Brain microvascular endothelial cell (primary cell): ENCODE measurements around the gene PDGFC.

ENCODE experiments used
- DNase-seq: peaks from one replicate; pipeline ENCODE4 v3.0.0-alpha.2; 2020
- H3K27ac ChIP-seq: fragments of 250-450 bp; sonication (Bioruptor Pico); 2 replicates; pipeline ENCODE4 v1.5.1; 2020; ENCODE audit warnings: mild to moderate bottlenecking, moderate library complexity
- H3K27me3 ChIP-seq: fragments of 250-450 bp; sonication (Bioruptor Pico); replicated peaks from 2 replicates; pipeline ENCODE4 v1.5.1; 2020; ENCODE audit warnings: mild to moderate bottlenecking
- H3K36me3 ChIP-seq: fragments of 250-450 bp; sonication (Bioruptor Pico); replicated peaks from 2 replicates; pipeline ENCODE4 v1.5.1; 2020; ENCODE audit warnings: mild to moderate bottlenecking
- H3K4me3 ChIP-seq: 2 replicates; pipeline ENCODE4 v1.5.1; 2011; ENCODE audit warnings: low read depth, mild to moderate bottlenecking, control low read depth, low read length, moderate library complexity
- in situ Hi-C: cut with HindIII; loops from 2 replicates; pipeline ENCODE4 v1.10.0; 2017; ENCODE audit warnings: low sequenced_read_pairs, low pct_ligation_motif_present
- TF ChIP-seq, protein P1 (sequence below): IDR thresholded peaks from 2 replicates; pipeline ENCODE4 v1.5.1; 2011; ENCODE audit warnings: low read depth, mild to moderate bottlenecking, moderate library complexity, low read length, control low read depth, inconsistent platforms; ENCODE audit errors: missing control alignments

PDGFC gene

DNA sequence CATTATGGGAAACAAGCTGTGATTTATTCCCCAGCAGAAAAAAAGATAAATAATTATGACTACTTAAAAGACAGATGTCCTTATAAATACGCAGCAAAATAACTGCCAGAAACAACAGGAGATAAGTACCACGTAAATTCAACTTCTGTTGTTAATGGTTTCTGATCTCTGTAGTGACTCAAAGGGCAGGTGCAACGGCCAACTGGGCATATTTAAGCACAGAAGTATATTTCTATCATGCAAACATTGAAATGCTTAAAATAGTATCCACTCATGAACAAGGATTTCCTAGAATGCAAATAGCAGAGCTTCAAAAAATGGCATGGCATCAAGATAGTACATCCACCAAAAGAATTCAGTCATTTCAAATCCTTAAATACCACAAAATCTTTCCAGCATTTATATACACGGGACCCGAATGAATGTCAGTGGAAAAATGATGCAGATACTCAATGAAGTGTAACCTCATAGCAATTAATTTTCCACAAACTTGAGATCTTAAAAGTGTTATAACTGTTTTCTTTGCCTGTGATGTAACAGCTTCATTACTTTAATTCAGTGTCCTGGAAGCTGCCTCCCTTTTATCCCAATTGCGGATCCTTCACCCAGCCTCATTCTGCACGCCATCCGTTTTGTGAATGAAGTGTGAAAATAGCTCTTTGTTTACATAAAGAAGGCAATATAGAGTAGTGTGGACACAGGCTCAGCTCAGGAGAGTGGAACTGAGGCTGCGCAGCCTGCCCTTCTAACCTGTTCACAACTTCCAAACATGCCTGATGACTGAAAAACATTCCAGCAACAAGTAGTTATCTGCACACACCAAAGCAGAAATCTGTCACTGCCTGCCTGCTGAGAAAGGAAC is 10.2 kb downstream of the PDGFC start:
- TF ChIP-seq, protein P1, sequence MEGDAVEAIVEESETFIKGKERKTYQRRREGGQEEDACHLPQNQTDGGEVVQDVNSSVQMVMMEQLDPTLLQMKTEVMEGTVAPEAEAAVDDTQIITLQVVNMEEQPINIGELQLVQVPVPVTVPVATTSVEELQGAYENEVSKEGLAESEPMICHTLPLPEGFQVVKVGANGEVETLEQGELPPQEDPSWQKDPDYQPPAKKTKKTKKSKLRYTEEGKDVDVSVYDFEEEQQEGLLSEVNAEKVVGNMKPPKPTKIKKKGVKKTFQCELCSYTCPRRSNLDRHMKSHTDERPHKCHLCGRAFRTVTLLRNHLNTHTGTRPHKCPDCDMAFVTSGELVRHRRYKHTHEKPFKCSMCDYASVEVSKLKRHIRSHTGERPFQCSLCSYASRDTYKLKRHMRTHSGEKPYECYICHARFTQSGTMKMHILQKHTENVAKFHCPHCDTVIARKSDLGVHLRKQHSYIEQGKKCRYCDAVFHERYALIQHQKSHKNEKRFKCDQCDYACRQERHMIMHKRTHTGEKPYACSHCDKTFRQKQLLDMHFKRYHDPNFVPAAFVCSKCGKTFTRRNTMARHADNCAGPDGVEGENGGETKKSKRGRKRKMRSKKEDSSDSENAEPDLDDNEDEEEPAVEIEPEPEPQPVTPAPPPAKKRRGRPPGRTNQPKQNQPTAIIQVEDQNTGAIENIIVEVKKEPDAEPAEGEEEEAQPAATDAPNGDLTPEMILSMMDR: no peak
- Histone ChIP-seq H3K4me3 (no peak overlapping the region), H3K27ac (no peak overlapping the region), H3K36me3 (no peaks in the 10 kb centered on the region), H3K27me3 (no peaks in the 10 kb centered on the region)
- no peak for DNase-seq
- in situ Hi-C loops: loop anchor here (25.0 kb wide), 1 partner anchor 174 kb away; no protein-coding TSS in a partner anchor

DNA sequence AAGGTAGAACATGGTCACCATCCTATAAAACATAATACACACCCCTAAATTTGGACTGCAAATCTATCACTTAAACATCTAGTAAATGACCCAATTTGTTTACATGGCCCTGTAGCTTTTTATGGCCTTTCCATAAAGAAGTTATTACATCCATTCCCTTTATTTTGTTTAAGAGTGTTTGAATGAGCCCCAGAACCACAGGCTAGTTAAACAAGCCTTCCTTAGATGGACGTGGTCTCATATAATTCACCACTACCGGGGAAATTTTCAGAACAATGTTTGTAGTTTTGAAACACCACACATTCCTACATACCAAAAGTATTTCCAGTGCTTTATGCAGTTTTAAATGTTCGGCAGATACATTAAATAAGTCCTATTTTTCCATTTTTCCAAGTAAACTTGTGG is 12.3 kb downstream of the PDGFC start:
- DNase-seq: no peak
- in situ Hi-C loops: loop anchor here (25.0 kb wide), 1 partner anchor 172 kb away; no protein-coding TSS in a partner anchor
- H3K27me3 ChIP-seq: no peaks in the 10 kb centered on the region
- H3K27ac ChIP-seq: no peak overlapping the region
- TF ChIP-seq, protein P1: no peak
- no peak overlapping the region for H3K4me3 ChIP-seq
- no peaks in the 10 kb centered on the region for H3K36me3 ChIP-seq

DNA sequence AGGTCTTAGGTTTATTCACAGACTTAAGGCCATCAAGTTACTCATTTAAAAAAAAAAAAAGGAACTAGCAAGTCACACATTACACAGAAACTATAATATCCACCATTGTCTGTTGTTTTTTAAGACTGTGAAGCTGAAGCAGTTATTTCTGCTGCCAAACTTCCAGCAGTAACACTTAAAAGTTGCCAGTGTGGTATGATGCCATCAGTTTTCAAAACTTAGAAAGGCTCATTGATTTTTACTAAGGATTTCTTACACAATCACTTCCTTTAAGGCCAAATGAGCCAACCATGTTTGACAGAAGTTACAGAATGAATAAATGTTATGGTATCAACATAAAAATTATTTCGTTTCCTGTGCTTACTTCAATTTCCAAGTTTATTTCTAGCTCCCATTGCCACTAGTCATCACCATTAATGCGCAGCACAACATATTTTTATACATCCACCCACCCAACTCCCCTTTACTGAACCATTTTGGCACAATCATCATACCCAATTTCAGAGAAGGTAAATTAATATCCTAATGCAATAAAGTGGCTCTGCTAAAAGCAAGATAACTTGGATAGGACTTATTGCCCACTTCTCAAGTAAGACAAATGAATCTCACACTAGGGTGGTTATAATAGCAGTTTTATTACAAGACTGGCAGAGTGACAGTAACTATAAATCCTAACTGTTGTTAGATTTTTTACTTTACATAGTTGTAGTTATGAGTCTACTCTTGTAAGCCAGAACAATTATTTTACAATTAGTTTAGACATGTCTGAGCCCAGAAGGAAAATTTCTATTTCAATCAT is 13.1 kb downstream of the PDGFC start:
- Histone ChIP-seq H3K27me3 (no peaks in the 10 kb centered on the region), H3K4me3 (no peak overlapping the region), H3K36me3 (no peaks in the 10 kb centered on the region), H3K27ac (no peak overlapping the region)
- in situ Hi-C loops: loop anchor here (25.0 kb wide), 1 partner anchor 171 kb away; no protein-coding TSS in a partner anchor
- DNase-seq: no peak
- TF ChIP-seq, protein P1: no peak

DNA sequence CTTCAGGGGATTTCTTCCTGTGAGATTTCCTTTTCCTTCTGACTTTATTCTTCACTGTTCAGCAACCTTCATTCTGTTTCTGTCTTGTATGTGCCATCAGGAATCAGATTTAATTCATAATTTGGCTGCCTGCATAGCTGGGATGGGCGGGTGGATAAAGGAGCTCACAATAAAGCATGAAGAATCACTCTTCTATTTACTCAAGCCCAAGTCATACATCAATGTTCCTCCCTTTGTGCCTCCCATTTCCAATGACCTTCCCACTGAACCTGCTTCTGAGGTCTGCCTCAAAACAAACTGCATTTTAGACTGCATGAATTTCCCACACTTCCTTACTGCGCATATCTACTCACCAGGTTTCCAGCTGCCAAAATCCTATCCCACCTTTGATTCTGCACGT is 14.0 kb downstream of the PDGFC start:
- no peak for DNase-seq
- in situ Hi-C loops: loop anchor here (25.0 kb wide), 1 partner anchor 170 kb away; no protein-coding TSS in a partner anchor
- H3K27ac ChIP-seq: no peak overlapping the region
- H3K27me3 ChIP-seq: no peaks in the 10 kb centered on the region
- no peaks in the 10 kb centered on the region for H3K36me3 ChIP-seq
- no peak overlapping the region for H3K4me3 ChIP-seq
- TF ChIP-seq, protein P1: no peak

DNA sequence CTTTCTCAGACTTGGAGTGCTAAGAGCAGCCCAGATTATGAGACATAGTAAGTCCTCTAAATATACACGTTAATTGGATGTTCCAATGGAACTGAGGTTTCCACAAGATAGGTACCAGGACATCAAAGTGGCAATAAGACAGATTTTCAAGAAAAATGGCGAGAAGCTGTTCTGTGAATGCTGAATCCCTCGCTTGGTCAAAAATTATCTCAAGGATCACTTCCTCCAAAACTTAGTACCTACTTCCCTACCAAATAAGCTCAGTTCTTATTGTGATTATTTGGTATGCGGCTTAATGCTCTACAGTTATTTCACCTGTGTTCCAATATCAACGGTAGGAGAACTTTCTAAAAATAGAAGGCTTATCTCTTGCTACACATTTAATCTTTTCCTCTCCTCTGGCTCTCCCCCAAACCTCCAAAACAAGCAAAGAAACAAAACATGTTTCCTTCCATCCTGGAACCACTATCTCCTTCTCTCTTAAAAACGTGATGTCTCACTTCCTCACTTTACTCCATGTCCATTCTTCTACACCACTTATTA is 14.7 kb downstream of the PDGFC start:
- Histone ChIP-seq H3K4me3 (no peak overlapping the region), H3K27me3 (no peaks in the 10 kb centered on the region), H3K36me3 (no peaks in the 10 kb centered on the region), H3K27ac (no peak overlapping the region)
- DNase-seq: no peak
- TF ChIP-seq, protein P1: no peak
- in situ Hi-C loops: loop anchor here (25.0 kb wide), 1 partner anchor 170 kb away; no protein-coding TSS in a partner anchor
